GM10266 (cell line): ENCODE measurements around the gene TCTN3.
"Not testable (repeated sequence)": the region's sequence is repeated elsewhere in the genome, so short reads cannot be mapped to it uniquely, and the experiment has no call there.

Experiments
- DNase-seq: peaks from one replicate; pipeline ENCODE4 v3.0.0; 2012; ENCODE audit errors: extremely low spot score
- TF ChIP-seq, protein P1 (sequence below): IDR thresholded peaks from 2 replicates; pipeline ENCODE4 v1.5.1; 2012; ENCODE audit warnings: mild to moderate bottlenecking, low read depth; ENCODE audit not compliant: control insufficient read depth, insufficient read depth; ENCODE audit errors: missing control alignments

Gene TCTN3, protein sequence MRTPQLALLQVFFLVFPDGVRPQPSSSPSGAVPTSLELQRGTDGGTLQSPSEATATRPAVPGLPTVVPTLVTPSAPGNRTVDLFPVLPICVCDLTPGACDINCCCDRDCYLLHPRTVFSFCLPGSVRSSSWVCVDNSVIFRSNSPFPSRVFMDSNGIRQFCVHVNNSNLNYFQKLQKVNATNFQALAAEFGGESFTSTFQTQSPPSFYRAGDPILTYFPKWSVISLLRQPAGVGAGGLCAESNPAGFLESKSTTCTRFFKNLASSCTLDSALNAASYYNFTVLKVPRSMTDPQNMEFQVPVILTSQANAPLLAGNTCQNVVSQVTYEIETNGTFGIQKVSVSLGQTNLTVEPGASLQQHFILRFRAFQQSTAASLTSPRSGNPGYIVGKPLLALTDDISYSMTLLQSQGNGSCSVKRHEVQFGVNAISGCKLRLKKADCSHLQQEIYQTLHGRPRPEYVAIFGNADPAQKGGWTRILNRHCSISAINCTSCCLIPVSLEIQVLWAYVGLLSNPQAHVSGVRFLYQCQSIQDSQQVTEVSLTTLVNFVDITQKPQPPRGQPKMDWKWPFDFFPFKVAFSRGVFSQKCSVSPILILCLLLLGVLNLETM

DNA sequence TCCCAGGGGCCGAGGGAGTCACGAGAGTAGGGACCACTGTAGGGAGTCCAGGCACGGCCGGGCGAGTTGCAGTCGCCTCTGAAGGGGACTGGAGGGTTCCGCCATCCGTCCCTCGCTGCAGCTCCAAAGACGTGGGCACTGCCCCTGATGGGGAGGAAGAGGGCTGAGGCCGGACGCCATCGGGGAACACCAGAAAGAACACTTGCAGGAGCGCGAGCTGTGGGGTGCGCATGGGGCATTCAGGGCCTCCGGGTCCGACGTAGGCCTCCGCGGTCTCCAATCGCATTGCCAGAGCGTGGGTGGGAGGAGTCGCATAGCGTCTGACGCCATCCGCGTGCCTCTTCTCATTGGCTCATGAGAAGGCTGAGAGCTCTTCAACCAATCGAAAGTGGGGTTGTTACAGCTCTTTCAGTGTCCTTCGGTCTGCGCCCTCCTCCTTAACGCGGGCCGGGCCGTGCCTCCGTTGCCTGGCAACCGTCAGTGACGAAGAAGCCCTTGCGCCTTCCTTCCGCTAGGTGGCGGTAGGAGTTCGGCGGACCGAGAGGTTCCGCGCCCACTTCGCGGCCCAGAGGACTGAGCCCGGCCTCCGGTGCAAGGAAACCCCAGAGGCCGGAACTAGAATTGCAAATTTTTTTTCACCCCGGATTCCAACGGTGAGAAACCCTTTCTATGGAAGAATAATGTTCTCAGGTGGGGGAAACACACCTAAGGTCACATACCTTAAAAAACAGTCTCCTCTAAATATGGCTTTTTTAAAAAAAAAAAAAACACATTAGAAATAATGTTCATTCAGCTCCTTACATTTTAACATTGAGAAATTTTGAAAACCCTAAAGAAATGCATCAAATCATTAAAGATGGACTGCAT, at the start of gene TCTN3:
Gene TCTN3 (minus strand): TSS at position 260 of the 867 bp plus-strand sequence. CDS start 28 bp downstream, at position 232.
- TF ChIP-seq, protein P1, sequence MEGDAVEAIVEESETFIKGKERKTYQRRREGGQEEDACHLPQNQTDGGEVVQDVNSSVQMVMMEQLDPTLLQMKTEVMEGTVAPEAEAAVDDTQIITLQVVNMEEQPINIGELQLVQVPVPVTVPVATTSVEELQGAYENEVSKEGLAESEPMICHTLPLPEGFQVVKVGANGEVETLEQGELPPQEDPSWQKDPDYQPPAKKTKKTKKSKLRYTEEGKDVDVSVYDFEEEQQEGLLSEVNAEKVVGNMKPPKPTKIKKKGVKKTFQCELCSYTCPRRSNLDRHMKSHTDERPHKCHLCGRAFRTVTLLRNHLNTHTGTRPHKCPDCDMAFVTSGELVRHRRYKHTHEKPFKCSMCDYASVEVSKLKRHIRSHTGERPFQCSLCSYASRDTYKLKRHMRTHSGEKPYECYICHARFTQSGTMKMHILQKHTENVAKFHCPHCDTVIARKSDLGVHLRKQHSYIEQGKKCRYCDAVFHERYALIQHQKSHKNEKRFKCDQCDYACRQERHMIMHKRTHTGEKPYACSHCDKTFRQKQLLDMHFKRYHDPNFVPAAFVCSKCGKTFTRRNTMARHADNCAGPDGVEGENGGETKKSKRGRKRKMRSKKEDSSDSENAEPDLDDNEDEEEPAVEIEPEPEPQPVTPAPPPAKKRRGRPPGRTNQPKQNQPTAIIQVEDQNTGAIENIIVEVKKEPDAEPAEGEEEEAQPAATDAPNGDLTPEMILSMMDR: peak; percentile 99
- DNase-seq: peak; percentile 96

DNA sequence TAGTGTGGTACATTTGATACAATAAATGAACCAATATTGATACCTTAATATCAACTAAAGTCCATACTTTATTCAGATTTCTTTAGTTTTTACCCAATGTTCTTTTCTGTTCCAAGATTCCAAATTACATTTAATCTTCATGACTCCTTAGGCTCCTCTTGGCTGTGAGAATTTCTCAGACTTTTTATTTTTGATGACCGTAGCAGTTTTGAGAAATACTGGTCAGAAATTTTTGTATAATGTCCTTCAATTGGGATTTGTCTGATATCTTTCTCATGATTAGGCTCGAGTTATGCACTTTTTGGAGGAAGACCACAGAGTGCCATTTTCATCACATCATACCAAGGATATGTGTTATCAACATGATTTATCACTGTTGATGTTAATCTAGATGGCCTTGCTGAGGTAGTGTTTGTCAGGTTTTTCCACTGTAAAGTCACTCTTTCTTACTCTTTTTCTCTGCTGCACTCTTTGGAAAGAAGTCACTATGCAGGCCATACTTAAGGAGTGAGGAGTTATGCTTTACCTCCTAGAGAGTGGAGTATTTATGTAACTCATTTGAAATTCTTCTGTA, 49.3 kb upstream of the TCTN3 start:
- DNase-seq: no peak
- TF ChIP-seq, protein P1: no peak

DNA sequence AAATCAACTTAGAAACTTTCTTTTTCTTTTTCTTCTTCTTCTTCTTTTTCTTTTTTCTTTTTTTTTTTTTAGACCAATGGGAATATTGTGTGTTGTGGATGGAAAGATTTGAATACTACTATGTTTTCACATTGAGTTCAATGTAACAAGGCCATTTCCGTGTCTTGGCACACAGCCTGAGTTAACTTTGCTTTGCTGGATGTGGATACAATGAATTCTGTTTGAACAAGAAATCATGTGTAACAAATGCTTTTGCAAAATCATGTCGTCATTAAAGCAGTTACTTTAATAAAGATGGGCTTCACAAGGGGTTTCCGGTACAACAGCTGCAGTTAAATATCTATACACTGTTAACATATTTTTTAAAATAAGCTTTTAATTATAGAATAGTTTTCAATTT, 48.8 kb upstream of the TCTN3 start:
- DNase-seq: no peak
- TF ChIP-seq, protein P1: no peak

DNA sequence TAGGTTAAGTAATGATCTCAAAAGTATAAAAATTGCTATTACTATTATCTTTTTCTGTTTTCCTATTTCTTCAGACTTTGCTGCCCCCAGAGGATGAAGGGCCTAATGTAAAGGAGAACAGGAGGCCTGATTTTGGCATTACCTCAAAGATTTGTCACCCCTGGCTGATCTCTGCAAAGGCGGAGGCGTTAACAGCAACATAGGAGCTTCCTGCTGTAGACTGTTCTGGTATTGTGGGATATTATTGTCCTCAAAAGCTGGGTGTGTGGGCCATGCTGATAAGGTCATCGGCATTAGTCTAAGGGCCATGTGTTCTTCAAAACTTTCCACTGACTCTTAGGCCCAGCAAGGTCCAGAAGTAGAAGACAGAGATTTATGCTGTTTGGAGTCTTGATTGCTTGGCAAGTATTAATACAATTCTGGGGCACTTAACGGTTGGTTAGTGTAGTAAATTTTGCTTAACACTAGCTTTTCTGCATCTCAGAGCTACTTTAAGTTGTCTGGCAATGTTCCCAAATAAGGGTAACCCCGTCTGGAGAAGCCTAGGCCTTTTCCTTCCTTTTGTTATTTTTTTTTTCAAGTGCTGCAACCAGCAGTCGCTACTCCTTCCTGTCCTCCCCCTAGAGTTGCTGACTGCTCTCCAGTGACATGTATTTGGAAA, 48.2 kb upstream of the TCTN3 start:
- DNase-seq: peak; percentile 47
- TF ChIP-seq, protein P1: peak; percentile 44

DNA sequence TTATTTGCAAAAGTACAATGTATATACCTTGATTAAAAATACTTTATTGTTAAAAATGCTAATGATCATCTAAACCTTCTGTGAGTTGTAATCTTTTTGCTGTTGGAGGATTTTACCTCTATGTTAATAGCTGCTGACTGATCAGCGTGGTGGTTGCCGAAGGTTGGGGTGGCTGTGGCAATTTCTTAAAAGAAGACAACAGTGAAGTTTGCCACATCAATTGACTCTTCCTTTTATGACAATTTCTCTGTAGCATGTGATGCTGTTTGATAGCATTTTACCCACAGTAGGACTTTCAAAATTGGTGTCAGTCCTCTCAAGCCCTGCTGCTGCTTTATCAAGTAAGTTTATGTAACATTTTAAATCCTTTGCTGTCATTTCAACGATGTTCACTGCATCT, 45.3 kb upstream of the TCTN3 start:
- TF ChIP-seq, protein P1: no peak

DNA sequence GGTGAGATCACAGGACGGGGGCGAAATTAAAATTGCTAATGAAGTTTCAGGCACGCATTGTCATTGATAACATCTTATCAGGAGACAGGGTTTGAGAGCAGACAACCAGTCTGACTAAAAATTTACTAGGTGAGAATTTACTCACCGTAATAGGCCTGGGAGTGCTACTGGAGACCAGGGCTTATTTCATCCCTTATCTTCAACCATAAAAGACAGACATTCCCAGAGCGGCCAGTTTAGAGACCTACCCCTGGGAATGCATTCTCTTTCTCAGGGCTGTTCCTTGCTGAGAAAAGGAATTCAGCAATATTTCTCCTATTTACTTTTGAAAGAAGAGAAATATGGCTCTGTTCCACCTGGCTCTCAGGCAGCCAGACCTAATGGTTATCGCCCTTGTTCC, 39.2 kb upstream of the TCTN3 start:
- not testable (repeated sequence) for DNase-seq

More for the DNA sequence above, 45.3 kb upstream of the TCTN3 start:
- DNase-seq: no peak

DNA sequence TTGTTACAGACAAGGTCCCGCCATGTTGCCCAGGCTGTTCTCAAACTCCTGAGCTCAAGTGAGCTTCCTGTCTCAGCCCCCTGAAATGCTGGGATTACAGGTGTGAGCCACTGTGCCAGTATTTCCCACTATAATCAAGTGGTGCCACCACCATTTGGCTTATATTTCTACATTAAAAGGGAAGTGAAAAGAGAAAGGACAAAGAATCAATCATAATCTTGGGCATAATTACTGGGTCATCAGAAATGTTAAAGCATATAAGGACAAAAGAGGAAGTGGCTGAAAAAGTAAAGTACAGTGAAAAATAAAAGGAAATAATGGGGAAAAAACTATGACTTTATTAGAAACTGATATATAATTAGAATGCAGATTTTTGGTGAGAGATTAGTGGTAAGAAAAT, 36.5 kb upstream of the TCTN3 start:
- no peak for DNase-seq

More for the DNA sequence above, 36.5 kb upstream of the TCTN3 start:
- TF ChIP-seq, protein P1: no peak
